ENCODE data around the gene NBPF11.
"Not testable (repeated sequence)": the region's sequence is repeated elsewhere in the genome, so short reads cannot be mapped to it uniquely, and the experiment has no call there.

- not testable (repeated sequence) for TF ChIP-seq POLR2A, POLR2AphosphoS5 (IDR thresholded peaks at IDR 0.05)
- TF ChIP-seq, protein P1, sequence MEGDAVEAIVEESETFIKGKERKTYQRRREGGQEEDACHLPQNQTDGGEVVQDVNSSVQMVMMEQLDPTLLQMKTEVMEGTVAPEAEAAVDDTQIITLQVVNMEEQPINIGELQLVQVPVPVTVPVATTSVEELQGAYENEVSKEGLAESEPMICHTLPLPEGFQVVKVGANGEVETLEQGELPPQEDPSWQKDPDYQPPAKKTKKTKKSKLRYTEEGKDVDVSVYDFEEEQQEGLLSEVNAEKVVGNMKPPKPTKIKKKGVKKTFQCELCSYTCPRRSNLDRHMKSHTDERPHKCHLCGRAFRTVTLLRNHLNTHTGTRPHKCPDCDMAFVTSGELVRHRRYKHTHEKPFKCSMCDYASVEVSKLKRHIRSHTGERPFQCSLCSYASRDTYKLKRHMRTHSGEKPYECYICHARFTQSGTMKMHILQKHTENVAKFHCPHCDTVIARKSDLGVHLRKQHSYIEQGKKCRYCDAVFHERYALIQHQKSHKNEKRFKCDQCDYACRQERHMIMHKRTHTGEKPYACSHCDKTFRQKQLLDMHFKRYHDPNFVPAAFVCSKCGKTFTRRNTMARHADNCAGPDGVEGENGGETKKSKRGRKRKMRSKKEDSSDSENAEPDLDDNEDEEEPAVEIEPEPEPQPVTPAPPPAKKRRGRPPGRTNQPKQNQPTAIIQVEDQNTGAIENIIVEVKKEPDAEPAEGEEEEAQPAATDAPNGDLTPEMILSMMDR (IDR thresholded peaks at IDR 0.05) = not testable (repeated sequence)
Measured at GRCh38 chr1:148195115-148195514, 43.0 kb upstream of the NBPF11 start.
